ENCODE measurements around the gene ABCC12. TPM values are rescaled to one million over a fixed set of nuclear protein-coding genes. Genes with fewer than 3 reads are reported as not detected.
"Not testable (repeated sequence)": the region's sequence is repeated elsewhere in the genome, so short reads cannot be mapped to it uniquely, and the experiment has no call there.

ABCC12 gene
- total RNA-seq: 1.2 TPM

DNA sequence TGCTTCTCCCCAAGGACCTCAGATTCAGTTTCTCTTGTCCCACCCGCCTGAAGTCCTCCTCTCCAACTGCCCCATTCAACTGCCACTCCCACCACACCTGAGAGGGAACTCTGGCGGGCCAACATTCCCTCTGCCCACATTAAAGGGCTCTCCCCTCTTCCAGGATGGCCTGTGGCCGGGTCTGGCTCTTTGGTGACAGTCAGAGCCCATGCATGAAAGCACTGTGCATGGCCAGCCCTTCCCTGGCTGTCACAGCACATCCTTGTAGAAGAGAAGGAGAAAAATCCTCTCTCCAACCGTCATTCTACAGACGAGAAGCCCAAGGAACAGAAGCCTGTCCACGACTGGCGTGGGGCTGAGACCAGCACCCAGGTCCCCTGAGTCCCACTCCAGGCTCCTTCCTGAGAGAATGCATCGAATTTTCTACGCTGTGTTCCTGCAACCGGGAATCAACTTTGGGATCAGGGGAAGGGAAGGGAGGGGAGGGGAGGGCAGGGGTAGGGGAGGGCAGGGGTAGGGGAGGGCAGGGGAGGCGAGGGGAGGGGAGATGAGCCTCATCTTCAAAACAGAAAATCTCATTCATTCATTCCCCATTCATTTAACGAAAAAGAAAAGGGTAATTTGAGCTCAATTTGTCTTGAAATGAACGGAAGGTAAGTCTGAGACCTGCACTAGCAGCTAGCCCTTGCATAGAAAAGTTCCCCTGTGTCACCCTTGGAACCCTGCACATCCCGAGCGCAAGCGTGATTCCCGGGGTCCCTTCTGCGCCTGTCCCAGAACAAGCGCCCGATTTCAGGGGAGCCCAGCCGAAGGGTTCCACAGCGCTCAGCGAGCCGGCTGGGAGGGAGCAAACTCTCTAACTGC lies at the start of gene ABCC12:
Gene ABCC12 (minus strand): TSS at position 68 of the 864 bp plus-strand sequence. CDS start 9,569 bp downstream, outside the sequence.
- DNase-seq: no peak

DNA sequence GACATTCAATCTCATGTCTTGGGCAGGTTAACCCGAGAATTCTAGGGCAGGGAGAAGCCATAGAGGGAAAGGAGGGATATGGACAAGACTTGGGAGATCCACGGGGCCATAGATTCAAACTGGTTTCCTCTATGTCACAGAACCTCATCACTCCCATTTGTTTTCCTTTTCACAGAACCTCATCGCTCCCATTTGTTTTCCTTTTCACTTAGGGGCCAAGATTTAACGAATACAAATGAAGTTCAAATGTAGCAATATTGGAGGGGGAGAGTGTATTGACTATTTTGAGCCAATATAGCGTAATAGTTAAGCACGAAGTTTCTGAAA lies 49.0 kb upstream of the ABCC12 start:
- DNase-seq: no peak

DNA sequence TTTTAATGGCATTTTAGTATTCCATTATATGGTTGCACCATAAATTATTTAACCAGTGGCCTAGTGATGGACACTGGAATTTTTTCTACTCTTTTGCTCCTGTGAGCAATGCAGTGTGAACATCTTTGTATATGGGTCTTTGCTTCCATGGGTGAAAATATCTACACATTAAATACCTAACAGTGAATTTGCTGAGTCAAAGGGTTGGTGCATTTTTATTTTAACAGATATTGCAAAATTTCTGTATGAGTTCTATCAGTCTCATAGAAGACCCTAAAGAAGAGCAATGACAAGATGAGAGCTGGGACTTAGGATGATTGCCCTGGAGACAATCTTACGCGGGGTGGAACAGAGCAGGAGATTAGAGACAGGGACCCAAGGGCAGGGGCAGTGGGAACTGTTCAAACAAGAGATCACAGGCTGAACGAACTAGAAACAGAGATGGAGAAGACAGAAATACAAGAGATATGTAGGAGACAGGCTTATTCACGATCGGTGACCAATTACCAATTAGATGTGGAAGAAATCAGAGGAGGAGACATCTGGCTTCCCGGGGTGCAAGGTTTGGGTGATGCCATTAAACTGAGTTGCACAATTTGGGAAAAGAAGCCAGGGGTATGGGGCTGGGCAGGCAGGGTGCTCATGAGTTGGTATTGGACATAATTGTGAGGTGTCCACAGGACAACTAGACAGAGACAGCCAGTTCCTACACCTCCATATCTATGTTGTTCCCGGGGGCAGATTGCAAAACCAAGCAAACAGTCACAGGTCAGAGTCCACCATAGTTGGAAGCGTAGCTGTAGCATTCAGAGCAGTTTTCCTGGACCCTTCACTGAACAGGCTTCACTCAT lies 48.4 kb upstream of the ABCC12 start:
- no peak for DNase-seq

DNA sequence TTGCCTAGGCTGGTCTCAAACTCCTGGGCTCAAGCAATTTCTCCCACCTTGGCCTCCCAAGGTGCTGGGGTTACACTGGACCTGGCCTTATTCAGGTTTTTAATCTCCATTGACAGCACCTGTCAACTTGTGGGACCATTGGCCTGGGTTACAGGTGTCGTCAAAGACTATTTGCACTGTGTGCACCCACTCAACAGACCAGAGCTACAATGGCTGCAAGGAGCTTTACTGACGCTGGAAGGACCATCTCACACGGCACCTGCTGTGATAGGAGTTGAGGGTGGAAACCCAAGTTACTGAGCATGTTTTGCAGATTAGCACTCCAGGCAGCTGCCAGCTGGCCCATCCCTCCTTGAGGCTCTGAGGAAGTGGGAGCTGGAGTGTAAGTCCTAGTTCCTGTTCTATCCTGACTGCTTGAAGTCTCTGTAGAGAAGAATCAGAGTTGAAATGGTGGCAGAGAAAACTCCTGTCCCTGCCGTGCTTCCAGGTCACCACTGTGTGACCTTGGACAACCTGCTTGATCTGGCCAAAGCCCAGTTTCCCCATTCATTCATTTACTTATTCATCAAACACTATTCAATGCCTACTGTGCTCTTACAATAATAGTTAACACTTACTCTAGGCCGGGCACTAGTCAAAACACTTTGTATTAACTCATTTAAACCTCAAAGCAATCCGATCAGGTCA lies 45.9 kb upstream of the ABCC12 start:
- no peak for DNase-seq

DNA sequence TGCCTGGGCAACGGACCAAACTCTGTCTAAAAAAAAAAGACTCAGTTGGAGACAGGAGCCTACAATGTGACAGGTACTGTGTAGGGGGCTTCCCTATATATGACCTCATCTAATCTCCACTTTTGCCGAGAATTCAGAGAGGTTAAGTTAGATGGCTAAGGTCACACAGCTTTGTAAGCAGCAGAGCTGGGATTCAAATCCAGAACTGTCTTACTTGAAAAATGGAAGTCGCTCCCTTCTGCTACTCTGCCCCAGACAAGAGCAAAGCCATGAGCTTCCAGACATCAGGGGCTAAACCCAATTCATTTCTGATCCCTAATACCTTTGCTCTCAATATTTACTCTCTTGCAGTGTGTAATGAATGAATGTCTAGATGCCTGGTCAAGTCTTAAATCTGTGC lies 41.5 kb upstream of the ABCC12 start:
- no peak for DNase-seq

DNA sequence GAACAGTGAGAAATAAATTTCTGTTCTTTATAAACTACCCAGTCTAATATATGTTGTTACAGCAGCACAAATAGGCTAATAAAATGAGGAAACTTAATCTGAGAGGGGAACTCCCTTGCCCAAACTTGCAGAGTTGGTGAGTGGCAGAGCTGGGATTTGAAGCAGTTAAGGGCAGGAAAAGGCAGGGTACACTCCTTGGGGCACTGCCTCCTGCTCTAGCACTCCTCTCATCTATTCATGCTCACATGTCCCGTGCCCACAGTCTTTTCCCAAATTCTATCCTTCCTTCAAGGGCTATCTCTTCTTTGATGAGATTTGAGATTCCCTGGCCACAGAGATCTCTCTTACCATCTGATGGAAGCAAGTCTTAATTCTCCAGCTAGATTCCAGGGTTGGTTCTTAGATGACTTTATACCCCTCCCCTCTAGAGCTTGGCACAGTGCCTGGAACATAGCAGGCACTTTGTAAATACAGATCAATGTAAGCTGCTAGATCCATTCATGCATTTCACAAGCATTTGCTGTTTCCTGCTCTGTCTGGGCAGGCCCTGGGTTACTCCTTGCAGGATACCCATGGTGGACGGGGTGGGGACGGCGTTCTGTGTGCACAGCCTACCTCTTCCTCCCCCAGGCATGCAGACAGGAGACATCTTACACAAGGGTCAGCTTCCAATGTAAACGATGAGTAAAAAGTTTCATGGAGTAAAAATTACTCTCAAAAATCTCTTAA lies 39.2 kb upstream of the ABCC12 start:
- DNase-seq: no peak

DNA sequence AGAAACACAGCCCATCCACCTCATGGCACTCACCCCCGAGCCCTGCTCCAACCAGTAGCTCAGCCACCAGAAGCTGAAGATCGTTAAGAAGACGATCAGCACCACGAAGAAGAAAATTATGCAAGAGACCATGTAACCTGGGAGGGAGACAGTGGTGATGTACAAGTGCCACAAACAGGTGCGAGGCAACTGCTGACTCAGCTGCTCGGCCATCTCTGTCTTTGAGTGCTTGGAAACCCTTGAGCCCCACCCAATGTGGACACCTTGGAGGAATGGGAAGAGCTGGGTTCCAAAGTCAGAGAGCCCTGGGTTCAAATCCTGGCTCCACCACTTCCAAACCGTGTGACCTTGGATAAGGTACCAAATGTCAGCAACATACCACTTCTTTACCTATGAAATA lies 38.1 kb upstream of the ABCC12 start:
- no peak for DNase-seq

DNA sequence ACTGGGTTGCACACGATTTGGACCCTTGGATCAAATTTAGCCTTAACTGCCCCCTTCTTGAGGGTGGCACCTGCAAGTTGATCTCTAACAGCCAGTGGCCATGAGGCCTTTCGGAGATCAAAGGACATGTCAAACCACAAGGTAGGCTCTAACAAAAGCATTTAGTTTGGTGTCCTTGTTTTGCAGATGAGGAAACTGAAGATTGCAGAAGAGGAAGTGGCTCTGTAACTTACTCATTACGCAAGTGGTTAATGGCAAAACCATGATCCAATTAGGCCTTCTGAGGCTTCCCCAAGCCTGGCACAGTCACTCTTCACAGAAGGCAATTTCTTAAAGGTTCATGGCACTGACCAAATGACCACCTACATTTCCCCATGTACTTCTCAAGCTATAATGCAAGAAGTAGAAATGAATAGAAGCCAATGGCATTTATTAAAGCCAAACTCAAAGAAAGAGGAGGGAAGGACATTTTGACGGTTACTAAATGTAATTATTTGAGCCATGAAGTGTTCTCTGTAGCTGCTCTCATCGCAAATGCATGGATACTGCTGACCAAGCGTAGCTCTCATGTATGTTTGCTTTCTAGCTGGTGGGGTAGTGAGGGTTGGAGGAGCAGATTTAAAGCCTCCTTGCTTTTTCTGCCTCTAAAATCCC lies 32.8 kb upstream of the ABCC12 start:
- no peak for DNase-seq

DNA sequence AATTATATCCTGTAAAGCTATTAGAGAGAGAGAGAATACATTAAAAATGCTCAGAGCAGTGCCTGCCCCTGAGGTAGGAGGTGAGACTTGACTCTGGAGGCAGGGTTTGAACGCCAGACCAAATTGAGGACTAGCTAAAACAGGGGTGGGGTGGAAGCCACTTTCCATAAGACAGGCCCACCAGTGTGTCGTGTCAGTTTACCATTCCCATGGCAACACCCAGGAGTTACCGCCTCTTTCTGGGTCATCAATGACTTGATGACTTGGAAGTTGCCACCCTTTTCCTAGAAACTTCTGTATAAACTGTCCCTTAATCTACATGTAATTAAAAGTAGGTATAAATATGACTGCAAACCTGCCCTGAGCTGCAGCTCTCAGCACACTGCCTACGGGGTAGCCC lies 32.0 kb upstream of the ABCC12 start:
- no peak for DNase-seq

DNA sequence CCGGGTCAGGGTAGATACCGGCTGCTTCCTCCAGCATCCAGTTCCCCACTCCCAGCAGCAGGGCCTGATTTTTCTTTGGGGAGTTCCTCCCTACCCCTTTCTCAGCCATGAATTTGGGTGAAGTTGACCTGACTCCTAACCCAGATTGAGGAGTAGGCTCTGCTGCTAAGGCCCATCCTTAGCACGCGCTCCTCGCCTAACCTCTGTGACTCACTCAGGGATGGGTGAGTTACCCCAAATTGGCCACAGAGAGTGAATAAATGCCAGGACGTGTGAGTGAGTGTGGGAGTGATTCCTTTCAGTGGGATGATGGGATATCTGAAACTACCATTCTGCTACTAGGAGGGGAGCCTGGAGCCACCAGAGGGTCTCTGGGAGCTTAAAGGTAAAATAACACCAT lies 28.9 kb upstream of the ABCC12 start:
- DNase-seq: no peak

DNA sequence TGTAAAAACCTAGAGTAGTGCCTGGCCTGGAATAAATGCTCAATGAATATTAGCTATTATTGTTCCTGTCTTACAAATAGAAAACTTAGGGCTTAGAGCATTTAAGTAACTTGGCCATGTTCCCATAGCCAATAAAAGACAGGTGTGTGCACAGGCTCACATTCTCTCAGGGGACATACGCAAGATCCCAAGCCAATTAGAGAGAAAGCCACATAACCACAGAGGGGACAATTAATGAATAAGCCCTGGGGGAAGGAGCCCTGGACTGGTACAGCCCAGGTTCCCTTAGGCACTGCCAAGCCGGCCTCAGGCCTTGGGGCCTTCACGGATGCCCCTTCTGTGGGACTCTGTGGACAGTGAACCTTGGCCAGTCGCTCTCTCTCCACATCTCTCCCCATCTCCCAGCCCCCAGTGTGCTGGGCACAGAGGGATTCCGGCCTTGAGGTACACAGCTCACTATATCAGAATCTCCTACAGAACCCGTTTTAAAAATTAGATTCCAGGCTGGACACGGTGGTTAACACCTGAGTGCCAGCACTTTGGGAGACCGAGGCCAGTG lies 27.3 kb upstream of the ABCC12 start:
- DNase-seq: no peak

DNA sequence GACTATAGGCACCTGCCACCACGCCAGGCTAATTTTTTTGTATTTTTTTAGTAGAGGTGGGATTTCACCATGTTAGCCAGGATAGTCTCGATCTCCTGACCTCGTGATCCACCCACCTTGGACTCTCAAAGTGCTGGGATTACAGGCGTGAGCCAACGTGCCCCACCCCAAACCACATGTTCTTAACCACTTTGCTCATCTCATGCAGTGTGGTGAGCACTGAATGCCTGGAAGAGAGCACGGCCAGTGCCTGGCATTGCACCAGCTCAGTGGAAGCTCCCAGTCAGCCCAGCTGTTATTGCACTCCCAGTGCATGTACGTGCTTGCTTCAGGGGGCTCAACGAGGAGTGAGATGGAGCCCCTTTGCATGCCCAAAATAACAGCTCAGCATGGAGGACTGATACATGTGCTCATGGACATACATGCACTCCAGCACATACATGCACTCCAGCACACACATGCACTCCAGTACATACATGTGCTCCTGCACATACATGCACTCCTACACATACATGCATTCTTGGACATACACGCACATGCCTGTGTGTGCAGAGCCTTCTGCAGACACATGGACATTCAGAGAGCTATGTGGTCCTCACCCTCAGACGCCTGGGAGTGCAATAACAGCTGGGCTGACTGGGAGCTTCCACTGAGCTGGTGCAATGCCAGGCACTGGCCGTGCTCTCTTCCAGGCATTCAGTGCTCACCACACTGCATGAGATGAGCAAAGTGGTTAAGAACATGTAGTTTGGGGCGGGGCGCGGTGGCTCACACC lies 26.1 kb upstream of the ABCC12 start:
- not testable (repeated sequence) for DNase-seq

DNA sequence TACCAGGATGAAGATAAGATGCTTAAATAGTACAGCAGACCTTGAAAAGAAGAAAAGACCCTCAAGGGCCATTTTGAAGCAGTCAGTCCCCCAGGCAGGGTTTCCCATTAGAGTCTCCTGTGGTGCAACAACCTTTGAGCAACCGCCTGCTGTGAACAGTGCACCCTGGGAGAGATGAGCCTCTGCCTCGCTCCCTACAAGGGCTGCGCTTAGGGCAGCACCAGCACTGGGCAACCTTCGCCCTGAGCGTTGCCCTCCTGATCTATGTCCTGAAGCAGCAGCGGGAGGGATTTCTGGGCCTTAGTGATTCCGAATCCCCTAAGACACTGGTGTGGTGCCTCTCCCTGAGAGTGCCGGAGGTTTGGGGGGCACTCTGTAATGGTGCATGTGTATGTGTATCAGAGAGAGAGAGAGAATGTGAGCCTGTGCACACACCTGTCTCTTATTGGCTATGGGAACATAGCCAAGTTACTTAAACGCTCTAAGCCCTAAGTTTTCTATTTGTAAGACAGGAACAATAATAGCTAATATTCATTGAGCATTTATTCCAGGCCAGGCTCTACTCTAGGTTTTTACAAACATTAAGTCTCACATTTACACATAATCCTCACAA lies 25.2 kb upstream of the ABCC12 start:
- DNase-seq: no peak

DNA sequence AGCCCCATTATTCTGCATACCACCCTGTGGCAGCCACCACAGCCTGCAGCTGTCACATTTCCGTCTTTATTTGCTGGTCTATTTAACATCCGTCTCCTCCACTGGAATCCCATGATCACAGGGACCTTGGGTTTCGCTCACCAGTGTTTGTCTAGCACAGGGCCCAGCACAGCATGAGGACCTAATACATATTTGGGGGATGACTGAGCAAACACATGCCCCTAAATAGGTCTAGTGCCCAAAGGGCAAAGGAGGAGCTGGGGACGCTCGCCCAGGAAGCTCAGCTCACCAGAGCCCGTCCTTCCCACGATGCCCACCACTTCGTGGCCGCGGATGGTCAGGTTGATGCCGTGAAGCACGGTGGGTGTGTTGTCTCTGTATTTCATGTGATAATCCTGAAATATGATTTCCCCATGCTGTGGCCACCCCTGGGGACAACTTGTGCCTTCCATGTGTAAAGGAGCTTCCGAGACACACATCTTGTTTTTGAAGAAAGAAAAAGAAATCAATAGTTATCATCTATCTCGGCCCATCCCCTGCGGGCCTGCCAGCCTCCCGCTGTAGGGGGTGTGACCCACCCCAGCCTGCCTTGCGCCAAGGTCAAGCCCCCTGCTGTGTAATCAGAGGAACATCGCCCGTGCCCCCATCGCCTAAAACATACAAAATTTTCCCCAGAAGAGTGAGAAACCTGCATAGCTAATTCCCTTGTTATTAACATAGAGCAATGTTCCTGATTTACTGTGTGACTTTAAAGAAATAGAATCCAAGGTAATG lies 21.0 kb upstream of the ABCC12 start:
- no peak for DNase-seq

DNA sequence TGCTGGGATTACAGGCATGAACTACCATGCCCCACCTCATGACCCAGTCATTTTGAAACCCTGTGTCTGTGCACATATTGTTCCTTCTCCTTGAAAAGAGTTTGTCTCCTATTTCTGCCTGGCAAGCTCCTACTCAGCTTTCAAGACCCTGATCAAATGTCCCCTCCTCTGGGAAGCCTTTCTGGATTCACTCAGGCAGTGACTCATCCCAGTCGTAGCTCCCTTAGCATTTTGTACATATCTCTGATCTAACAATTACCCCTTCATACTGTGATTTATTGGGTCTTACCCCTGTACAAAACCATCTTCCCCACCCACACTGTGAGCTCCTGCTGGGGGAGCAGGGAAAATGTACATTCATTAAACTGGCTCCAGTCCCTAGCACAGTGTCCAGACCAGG lies 18.1 kb upstream of the ABCC12 start:
- no peak for DNase-seq

DNA sequence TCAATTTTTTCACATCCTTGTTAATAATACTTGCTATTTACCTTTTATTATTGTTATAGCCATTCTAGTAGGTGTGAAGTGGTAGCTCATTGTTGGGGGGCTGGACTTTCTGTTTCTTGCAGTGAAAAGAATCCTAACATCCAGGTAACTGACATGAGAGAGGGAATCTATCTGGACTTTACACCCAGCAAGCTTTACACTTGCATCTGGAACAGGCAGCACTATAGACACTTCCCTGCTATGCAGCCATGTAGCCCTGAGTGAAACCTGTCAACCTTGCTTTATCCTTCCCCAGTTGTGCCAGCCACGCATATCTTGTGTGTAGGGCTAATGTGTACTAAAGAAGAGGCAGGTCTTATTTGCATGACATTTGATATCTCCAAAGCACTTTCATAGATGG lies 16.9 kb upstream of the ABCC12 start:
- no peak for DNase-seq

DNA sequence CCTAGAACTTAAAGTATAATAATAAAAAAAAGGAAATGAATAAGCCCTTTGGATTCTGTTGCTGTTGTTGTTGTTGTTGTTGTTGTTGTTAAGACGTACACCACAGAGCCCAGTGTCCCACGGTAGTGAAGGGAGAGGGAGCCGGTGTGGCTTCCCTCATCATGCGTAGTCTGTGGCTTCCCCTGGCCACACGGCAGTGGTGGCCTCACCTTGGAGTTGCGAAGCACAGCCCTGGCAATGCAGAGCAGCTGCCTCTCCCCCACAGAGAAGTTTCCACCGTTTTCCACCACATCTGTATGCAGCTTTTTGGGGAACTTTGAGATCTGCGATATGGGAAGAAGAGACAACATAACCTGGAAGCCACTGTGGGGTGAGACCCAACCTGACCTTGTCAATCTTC lies 14.1 kb upstream of the ABCC12 start:
- no peak for DNase-seq

DNA sequence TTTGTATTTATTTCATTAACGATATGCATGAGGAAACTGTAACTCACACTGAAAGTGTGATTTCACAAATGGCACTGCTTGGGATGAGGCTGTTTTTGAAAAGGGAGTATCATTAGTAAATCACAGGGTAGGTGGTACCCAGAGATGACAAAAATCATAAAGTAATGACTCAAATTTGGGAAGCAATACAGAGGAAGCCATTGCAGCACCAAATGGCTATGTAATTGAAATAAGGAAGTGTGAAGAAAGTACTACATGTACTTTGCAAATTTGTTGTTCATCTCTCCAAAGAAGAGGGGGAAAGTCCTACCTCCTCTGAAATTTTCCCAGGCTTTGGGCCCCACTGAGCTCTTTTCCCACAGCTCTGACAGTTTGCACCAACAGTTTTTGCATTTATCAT lies 12.3 kb upstream of the ABCC12 start:
- no peak for DNase-seq

DNA sequence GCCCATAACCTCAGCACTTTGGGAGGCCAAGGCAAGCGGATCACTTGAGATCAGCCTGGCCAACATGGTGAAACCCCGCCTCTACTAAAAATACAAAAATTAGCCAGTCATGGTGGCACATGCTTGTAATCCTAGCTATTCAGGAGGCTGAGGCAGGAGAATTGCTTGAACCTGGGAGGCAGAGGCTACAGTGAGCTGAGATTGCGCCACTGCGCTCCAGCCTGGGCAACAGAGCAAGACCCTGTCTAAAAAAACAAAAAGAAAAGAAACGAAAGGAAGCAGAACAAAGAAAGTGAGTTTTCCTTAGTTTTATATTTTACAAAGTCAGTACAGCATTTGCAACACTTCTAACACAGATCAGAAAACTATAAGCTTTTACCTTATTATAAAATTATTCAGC lies 10.8 kb upstream of the ABCC12 start:
- not testable (repeated sequence) for DNase-seq
